HG03135 (cell line): ENCODE measurements around the gene KLK15.

Experiments used
- ATAC-seq: cut with Tn5 transposase; IDR thresholded peaks from one replicate; pipeline ENCODE4 v1.9.1; 2021; ENCODE audit warnings: mild to moderate bottlenecking, moderate library complexity; ENCODE audit not compliant: unreplicated experiment

KLK15 gene

GRCh38 chr19:50844296-50844935, 11.0 kb upstream of the KLK15 start:
- ATAC-seq = no peak

DNA sequence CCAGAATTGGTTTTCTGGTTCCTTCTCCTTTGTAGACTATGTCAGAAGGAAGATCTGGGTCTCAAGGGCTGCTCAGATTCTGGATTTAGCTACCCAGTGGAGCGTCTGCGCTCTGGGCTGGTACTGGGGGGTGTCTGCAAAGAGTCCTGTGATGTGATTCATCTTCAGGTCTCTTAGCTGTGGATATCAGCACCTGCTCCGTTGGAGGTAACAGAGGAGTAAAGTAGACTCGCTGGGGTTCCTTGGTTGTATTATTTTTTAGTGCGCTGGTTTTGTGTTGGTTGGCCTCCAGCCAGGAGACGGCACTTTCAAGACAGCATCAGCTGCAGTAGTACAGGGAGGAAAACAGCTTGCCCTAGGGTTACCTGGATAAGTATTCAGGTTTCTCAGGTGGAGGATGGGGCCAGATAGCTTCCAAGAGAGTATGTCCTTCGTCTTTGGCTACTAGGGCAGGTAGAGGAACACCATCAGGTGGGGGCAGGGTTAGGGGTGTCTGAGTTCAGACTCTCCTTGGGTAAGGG, 10.4 kb upstream of the KLK15 start:
- no peak for ATAC-seq

DNA sequence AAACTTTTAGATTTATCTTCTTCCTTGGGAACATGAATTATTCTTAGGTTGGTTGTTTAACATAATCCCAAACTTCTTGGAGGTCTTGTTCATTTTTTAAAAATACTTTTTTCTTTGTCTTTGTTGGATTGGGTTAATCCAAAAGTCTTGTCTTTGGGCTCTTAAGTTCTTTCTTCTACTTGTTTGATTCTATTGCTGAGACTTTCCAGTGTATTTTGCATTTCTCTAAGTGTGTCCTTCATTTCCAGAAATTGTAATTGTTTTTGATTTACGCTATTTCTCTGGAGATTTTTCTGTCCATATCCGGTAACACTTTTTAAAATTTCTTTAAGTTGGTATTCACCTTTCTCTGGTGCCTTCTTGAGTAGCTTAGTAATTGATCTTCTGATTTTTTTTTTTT, 9.8 kb upstream of the KLK15 start:
- no peak for ATAC-seq

DNA sequence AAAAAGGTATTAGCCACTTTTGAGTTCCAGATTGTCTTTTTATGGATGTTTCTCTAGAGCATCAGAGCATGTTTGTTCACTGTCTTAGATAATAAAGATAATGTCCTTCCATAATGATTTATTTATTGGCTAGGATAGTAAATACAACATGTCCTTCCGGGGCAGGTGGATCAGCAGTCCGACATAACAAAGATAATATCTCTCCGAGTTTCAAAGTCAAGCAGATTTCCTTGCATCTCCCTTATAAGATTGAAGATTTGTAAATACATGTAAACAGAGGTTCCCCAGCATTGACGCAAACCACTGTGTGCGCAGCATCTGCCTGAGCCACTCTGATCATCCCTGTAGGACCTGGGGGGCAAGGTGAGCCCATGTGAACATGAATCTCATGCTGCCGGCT, 8.8 kb upstream of the KLK15 start:
- ATAC-seq = no peak

- ATAC-seq = no peak
These were observed 6.6 kb upstream of the KLK15 start for GRCh38 chr19:50839712-50840655.

- no peak for ATAC-seq
These were observed 4.9 kb upstream of the KLK15 start for GRCh38 chr19:50838239-50838638.

GRCh38 chr19:50837300-50837699, 3.9 kb upstream of the KLK15 start:
- no peak for ATAC-seq

DNA sequence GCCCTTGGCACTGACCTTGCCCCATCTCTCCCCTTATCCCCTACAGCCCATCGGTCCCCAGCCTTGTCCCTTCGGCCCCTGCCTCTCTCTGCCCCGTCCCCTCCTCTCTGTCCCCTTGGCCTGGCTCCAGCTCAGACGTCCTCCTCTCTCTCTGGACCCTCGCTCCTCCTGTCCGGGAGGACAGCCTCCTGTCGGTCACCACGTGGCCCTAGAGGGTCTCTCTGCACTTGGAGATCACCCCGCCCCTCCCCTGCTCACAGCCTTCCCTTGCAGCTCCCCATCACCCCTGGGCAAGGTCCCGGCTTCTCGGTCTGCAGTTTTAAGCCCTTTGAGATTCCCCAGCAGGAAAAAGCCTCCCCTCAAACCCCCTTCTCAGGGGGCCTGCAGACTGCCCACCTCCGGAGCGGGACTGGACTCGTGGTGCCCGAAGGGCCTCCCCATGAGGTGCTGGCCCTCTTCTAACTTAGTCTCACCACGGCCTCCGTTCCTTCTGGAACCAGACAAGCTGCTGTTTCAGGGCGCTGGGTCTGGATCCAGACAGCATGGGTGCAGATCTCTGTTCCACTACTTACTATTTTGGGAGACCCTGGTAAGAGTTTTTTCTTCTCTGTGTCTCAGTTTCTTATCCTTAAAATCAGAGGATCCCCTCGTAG, 3.3 kb upstream of the KLK15 start:
- ATAC-seq = no peak

- peak; percentile 75 for ATAC-seq
These were observed 2.6 kb upstream of the KLK15 start for GRCh38 chr19:50835785-50836542.

DNA sequence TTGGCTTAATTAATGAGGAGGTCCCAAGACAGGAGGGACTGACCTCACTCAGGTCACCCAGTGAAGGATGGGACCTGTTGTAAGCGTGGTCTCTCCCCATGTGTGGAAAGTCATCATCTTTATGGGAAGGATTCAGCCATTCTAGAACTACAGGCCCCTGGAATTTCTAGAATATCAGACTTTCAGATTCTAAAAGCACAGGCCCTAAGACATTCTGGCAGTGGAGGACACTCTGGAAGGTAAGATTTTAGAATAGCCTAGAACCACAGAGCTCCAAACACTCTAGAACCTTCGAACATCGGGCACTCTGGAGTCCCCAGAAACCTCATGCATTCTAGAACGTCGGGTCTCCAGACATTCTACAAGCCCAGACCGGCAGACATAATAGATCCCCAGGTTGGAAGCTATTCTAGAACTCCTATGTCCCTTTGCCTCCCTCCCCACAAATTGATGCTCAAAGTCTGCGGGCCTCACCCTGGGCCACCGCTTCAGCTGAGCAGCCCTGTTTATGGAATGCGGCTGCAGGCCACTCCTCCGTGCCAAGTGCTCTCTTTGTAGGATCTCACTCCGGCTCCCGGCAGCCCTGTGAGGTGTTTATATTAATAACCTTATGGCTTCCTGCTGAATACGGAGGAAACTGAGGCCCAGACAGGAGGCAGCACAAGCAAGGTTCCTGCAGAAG, 1.9 kb upstream of the KLK15 start:
- no peak for ATAC-seq

DNA sequence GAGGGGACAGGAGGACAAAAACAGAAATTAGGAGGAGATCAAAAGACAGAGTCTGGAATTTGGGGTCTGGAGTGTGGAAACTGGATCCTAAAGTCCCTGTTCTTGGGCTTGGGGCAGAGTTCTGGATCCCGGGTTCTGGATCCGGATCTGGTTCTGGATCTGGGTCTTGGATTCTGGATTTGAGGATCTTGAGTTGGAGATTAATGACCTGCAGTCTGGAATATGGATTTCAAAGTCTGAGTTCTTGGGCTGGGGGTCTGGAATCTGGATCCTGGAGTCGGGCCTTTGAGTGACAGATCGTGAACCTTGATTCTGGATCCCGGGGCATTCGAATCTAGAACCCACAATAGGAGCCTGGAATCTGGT, 411 bp upstream of the KLK15 start:
- no peak for ATAC-seq

DNA sequence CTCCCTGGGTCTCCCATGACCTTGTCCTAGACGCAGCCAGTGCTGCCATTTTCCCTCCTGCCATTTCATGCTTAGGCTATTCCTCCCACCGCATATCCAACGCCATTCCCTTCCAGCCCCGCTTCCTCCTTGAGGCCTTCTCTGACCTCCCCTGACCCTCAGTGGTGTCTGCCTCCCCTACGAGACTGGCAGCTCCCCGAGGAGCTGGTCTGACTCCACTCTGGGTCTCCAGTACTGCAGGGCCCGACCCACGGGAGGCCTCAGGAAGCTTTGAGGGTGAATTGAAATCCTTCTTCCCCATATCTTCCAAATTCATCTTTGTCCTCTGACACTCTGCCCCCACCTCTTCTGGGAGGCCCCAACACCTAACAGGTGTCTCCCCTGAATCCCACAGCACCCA, 708 bp downstream of the KLK15 start:
- no peak for ATAC-seq

DNA sequence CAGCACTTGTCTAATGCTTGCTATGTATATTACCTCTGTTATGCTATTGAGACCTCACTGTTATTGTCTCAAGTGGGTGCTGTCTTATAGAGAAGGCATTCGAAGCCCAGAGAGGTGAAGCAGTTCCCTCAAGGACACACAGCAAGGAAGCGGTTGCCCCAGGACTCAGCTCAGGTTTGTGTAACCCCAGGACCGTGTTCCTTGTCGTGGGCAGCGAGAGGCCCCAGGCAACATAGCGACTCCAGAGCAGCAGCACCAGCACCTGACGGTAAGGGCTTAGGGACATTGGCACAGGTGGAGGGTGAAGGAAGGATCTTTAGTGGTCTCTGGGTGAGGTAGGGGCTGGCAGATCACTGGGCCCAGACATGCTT, 2.4 kb downstream of the KLK15 start:
- no peak for ATAC-seq

DNA sequence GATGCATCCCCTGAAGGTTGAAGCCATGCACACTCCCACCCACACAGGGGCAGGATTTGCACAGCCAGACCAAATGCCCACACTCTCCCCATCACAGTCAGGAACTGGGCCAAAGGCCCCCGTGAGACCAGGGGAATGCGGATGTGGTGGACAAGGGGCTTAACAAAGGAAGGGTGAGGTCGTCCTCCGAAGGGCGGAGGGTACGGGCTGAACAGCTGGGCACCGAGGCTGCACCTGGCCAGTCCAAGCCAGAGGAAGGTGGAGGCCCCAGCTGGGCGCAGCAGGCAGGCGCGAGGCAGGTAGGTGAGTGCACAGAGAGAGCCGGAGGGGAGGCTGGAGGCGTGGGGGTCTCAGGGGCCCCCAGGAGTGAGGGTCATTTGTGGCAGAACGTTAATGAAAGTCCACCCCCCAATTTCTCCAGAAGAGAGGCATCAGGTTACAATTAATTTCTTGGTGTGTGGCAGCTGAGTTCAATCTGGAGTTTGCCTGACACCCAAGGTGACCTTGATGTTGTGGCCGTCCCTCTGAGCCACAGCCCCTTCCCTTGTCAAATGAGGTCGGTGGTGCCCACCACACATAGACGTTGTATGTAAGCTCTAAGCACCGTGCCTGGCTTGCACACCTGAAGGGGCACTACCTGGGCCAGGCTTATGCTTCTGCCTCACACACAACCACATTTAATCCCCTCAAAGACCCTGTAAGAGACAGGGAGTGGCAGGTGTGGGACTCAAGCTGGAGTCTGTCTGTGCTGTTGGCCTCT, 2.9 kb downstream of the KLK15 start:
- ATAC-seq = no peak

DNA sequence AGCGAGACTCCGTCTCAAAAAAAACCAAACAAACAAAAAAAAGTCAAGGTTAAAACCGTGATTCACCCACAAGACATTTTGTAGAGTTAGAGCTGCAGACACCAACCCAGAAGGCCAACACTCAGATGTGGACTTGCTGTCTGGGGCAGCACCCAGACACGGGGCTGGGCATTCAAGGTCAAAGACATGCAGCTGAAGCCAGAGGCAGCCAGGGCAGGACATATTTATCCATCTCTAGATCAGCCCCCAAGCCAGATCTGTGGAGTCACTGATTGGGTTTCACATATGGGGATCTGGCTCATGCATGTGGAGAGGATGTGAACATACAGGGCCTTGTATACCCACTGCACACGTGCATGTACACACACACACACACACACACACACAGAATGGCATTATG, 3.6 kb downstream of the KLK15 start:
- ATAC-seq = no peak

GRCh38 chr19:50827476-50827875, 5.9 kb downstream of the KLK15 start:
- no peak for ATAC-seq

GRCh38 chr19:50826492-50827240, 6.7 kb downstream of the KLK15 start:
- ATAC-seq = no peak

DNA sequence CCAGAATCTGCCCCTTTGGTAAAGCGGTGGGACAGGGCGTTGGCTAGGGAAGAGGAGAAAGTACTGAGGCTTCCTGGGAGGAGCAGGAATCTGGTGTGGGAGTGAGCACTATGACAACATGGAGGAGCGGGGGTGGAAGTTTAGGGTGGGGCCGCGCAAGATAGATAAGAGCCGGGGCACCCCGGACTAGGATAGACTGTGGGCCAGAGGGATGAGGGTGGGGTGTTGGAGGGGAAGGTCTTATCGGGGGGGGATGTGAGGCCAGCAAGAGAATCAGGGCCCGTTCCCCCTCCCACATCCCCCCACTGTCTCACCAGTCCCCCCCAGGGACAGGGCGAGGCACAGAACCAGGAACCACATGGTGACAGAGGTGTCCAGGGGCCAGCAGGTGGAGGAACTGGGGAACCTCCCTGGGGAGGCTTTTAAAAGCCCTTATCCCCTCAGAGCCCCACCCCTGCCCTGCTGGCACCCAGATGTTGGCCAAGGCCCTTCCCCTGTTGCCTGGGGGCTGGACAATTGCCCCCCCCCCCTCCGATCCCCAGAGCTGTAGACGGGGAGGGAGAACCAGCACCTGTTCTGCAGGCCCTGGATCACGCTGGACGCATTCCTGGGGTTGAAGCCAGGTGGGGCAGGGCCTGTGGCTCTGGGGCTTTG, 9.9 kb downstream of the KLK15 start, which contains the start of gene KLK1:
TSS of gene KLK1 (minus strand) at position 399 of the 654 bp plus-strand sequence. CDS start at position 360, 39 bp downstream.
- no peak for ATAC-seq
